GM13976 (cell line): ENCODE data around the gene HOXB5.

ENCODE experiments used
- DNase-seq: peaks from one replicate; pipeline ENCODE4 v3.0.0; 2012; ENCODE audit warnings: low spot score
- in situ Hi-C: fragments of 300-500 bp; cut with MboI; formaldehyde crosslinking; loops from one replicate; pipeline ENCODE4 v1.12.0; 2022; ENCODE audit warnings: low sequenced_read_pairs, mixed read lengths, inconsistent platforms; ENCODE audit not compliant: unreplicated experiment
- TF ChIP-seq, protein P1 (sequence below): IDR thresholded peaks from 2 replicates; pipeline ENCODE4 v1.5.1; 2012; ENCODE audit warnings: borderline replicate concordance, mild to moderate bottlenecking; ENCODE audit not compliant: insufficient read depth; ENCODE audit errors: extremely low read depth, missing control alignments, control extremely low read depth

Gene HOXB5

DNA sequence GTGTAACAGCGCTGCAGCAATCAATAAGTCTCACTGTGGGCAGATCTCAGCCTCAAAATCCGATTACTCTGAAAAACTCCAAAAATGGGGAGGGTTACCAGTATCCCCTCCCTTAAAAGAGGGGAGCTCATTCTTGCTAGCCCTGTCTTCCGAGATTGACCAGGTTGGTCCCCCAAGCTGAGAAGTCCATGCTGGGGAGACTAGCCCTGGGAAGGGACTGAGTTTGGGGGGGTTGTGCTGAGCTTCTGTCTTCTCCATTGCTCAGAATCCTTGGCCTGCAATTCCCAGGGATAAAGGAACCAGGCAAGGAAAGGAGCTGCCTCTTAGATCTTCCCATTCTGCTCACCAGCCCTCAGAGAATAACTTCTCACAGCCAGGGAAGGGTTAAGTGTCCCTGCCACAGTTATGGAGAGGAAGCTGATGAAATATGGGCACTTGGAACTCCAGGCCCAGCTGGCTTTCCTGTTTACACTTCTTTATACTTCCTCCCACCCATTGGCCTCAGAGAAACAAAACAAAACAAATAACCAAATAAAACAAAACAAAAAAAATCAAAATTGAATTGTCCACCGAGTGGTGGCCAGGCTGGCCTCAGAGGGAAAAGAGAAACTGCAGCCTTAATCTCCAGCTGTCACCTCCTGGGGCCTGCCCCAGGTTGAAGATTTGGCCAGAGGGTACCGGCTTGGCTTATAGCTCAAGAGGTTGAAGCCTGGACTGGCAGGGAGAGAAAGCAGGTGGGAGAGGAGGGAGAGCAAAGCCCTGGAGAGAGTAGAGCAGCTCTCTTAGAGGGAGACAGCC, 6.1 kb downstream of the HOXB5 start:
- no peak for DNase-seq
- TF ChIP-seq, protein P1, sequence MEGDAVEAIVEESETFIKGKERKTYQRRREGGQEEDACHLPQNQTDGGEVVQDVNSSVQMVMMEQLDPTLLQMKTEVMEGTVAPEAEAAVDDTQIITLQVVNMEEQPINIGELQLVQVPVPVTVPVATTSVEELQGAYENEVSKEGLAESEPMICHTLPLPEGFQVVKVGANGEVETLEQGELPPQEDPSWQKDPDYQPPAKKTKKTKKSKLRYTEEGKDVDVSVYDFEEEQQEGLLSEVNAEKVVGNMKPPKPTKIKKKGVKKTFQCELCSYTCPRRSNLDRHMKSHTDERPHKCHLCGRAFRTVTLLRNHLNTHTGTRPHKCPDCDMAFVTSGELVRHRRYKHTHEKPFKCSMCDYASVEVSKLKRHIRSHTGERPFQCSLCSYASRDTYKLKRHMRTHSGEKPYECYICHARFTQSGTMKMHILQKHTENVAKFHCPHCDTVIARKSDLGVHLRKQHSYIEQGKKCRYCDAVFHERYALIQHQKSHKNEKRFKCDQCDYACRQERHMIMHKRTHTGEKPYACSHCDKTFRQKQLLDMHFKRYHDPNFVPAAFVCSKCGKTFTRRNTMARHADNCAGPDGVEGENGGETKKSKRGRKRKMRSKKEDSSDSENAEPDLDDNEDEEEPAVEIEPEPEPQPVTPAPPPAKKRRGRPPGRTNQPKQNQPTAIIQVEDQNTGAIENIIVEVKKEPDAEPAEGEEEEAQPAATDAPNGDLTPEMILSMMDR = no peak
- in situ Hi-C loops = no loop called here

DNA sequence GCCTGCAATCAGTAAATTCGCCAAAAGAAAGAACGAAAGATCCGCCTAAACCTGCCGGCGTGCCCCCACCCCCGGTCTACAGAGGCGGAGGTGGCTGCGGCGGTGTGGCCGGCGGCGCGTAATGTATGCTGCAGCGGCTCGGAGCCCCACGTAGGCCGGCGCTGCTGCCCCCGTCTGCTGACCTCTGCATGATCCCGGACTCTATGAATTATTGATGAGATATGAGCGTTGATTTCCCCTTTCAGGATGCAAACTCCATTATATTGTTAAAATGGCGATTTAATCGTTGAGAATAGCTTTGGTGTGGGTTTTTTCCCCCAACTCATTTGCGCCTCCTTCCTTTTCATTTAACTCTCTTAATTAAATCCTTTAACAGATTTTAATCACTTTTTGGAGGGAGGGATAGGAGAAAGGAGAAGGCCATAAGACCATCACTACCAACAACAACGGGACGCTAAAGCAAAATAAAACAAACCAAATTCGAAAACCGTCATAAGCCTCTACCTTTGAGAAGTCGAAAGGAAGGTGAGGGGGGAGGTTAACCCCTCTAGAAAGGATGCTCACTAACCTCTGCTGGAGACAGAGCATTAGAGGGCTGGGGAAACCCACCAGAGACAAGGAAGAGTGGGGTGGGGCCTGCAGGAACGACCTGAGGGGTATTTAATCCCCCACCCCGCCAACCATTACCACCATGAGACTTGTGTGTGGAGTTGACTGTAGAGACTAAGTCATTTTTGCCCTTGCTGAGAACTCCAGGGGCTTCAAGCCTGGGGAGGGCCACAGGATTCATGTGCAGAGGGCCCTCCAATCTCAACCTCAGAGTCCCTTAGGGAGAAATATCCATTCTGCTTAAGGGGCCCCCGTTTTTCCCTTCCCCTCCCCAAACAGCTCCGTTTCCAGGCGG, 7.0 kb downstream of the HOXB5 start:
- DNase-seq = peak; percentile 74

DNA sequence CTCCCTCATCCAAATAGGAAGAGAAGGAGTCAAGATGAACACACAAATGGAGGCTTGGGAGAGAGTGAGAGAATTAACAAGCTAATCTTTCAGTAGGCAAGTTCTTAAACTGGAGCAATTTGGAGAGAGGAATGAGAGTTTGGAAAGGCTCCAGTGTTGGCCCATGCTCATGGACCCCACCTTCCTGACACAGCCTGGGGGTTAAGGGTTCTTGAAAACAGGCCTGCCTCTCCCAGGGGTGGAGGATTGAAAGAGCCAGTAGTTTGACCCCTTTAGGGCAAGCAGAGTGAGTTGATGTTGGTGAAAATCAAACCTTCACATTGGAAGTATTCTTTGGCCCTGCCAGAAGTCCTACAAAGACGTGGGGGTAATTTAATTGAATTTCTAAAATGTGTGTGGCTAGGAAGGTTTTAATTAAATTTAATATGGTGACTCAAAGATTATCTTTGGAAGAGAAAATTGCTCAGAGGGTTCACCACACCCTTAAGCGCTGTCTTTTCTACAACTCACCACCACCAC, 9.3 kb downstream of the HOXB5 start:
- DNase-seq = no peak
- in situ Hi-C loops = no loop called here
- TF ChIP-seq, protein P1 = no peak

More for the DNA sequence above, 7.0 kb downstream of the HOXB5 start:
- in situ Hi-C loops = no loop called here
- TF ChIP-seq, protein P1 = peak; percentile 0

DNA sequence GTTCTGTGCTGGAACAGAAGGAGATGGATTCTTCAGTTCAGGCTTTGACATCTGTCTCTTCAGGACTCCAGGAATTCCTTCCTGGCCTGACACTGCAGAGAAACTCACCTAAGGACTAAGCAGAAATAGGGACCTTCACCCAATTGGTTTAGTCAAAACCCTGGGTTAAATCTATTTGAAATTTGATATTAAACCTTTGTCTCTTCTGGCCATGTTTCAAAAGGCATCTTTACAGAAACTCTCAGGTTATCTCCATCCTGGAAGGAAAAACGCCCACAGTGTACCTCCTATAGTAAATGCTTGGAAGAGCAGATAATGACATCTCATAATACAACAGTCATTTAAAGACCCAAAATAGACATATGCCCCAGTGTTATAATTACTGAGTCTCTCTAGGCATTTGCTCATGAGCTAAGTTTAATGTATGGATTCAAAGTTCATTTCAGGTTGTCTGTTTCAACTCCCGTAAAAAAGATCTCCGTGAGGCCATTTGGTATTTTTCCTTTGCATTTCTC, 9.8 kb downstream of the HOXB5 start:
- in situ Hi-C loops = no loop called here
- TF ChIP-seq, protein P1 = no peak
- no peak for DNase-seq

DNA sequence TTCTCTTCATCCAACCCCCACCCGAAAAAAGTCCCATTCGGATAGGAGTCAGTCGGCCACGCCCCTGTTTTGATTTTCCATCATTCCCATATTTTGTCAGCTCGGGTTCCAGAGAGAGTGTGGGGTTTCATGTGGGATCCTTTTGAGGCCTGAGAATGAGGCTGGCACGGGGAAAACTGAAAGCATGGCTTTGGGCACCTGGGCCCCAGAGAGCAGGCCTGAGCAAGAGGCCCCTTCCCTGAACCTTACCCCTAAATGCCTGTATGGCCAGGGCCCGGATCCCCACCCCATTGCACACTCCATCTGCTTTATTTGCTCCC, 10.9 kb downstream of the HOXB5 start:
- no peak for DNase-seq
- in situ Hi-C loops = no loop called here
- TF ChIP-seq, protein P1 = no peak

DNA sequence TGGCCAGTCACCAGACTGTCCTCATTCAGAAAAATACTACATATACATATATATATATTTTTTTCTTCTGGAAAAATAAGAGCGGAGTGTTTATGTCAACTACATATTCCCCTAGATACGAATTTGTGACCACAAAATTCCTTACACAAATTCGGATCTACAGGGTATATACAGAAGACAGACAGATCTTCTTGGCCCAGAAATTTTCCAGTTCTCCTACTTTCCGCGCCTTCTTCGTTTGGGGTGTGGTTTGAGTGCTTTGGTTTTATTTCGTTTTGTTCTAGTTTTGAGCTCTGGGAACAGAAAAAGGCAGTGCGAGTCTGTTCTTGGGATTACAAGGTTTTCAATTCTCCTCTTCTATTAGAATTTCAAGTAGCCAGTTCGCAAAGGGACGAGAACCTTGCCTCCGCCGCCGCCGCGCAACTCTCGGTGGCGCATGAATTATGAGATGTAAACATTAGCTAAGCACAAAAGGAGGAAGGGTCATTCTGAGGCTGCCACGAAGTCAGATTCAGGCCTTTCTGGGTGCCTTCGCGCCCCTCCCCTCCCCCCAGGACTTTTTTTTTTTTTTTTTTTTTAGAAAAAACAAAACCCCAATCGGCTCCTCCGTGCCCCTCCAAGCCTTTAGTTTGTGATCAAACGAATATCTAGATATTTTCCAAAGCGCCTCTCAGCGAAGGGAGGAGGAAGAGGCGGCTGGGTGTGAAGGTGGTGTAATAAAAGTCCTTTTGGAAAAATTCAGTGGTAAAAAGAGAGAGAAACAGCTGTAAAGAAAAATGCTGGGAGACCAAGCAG, 13.6 kb downstream of the HOXB5 start:
- in situ Hi-C loops = no loop called here
- no peak for DNase-seq
- TF ChIP-seq, protein P1 = no peak
